GM12878 (cell line): ENCODE results near the gene MYG1. TPM values are rescaled to one million over a fixed set of nuclear protein-coding genes. Genes with fewer than 3 reads are reported as not detected.
A peak's percentile ranks its signal among the peaks of the same experiment; 100 is the strongest.

ENCODE experiments used
- ATAC-seq: fragments of 200-7000 bp; cut with Tn5 transposase; 3 replicates; pipeline ENCODE4 v1.9.1; 2020; ENCODE audit warnings: mild to moderate bottlenecking, moderate library complexity
- BruUV-seq: library from RNA; stranded (reverse); fragments of 400-500 nt; replicated peaks from 2 replicates; lab custom pipeline; 2021; lab: Mats Ljungman, UMichigan
- CTCF ChIA-PET: fragments of 300-600 bp; sonication (Branson Sonifier 250); formaldehyde crosslinking; extraction: SDS; loops from one replicate; lab custom pipeline; 2021; ENCODE audit warnings: inconsistent platforms; lab: Yijun Ruan, JAX
- POLR2A ChIA-PET: fragments of 350-600 bp; formaldehyde crosslinking; extraction: SDS; loops from one replicate; lab custom pipeline; 2021; ENCODE audit warnings: inconsistent platforms; lab: Charles Lee
- RAD21 ChIA-PET: fragments of 300-600 bp; sonication (Branson Sonifier 250); formaldehyde crosslinking; loops from one replicate; lab custom pipeline; 2023; ENCODE audit warnings: antibody characterized with exemption; ENCODE audit not compliant: unreplicated experiment; lab: Charles Lee
- SMC1A ChIA-PET: fragments of 300-600 bp; sonication (Branson Sonifier 250); formaldehyde crosslinking; loops from one replicate; lab custom pipeline; 2023; ENCODE audit not compliant: unreplicated experiment, uncharacterized antibody; lab: Charles Lee
- DNase-seq: peaks from one replicate; pipeline ENCODE4 v3.0.0-alpha.2; 2011; ENCODE audit warnings: low read depth, low spot score
- FAIRE-seq: peaks from 3 replicates; lab custom pipeline; 2011; peaks lifted over from hg19 to GRCh38; lab: Jason Lieb, UNC
- H2AFZ ChIP-seq: 2 replicates; pipeline ENCODE4 v1.6.0; 2011; ENCODE audit warnings: low read depth, low read length, control low read depth; ENCODE audit not compliant: control insufficient read depth
- H3K27ac ChIP-seq: 2 replicates; pipeline ENCODE4 v1.5.1; 2011; ENCODE audit warnings: control low read depth; ENCODE audit not compliant: control insufficient read depth, insufficient read depth
- H3K27me3 ChIP-seq, 2 experiments: replicated peaks in 1 of 2; 2 replicates each; pipeline versions ENCODE4 v1.6.0 to v1.6.1; 2011; ENCODE audit warnings: low read length in 1 of 2; ENCODE audit not compliant: control insufficient read depth in 2 of 2, insufficient read depth in 2 of 2
- H3K36me3 ChIP-seq, 2 experiments: 2 replicates each; pipeline ENCODE4 v1.5.1; 2011; ENCODE audit warnings: low read length in 1 of 2; ENCODE audit not compliant: control insufficient read depth in 2 of 2, insufficient read depth in 2 of 2
- H3K4me1 ChIP-seq: 2 replicates; pipeline ENCODE4 v1.6.1; 2011; ENCODE audit warnings: mild to moderate bottlenecking, low read length, moderate library complexity, mixed read lengths; ENCODE audit not compliant: control insufficient read depth, insufficient read depth
- H3K4me2 ChIP-seq: 2 replicates; pipeline ENCODE4 v1.6.0; 2011; ENCODE audit warnings: control low read depth; ENCODE audit not compliant: control insufficient read depth, insufficient read depth
- H3K4me3 ChIP-seq: fragments of 200-600 bp; sonication (generic); 2 replicates; pipeline ENCODE4 v1.5.1; 2016
- H3K79me2 ChIP-seq: 2 replicates; pipeline ENCODE4 v1.6.0; 2011; ENCODE audit warnings: low read length; ENCODE audit not compliant: control insufficient read depth, insufficient read depth
- H3K9ac ChIP-seq: 2 replicates; pipeline ENCODE4 v1.8.0; 2011; ENCODE audit warnings: low read length, control low read depth, mixed read lengths; ENCODE audit not compliant: control insufficient read depth, insufficient read depth
- H3K9me3 ChIP-seq: replicated peaks from 3 replicates; pipeline ENCODE4 v1.5.1; 2011; ENCODE audit warnings: mild to moderate bottlenecking, low read length; ENCODE audit not compliant: control insufficient read depth, insufficient read depth
- H4K20me1 ChIP-seq: 2 replicates; pipeline ENCODE4 v1.6.0; 2011; ENCODE audit not compliant: control insufficient read depth, insufficient read depth
- ATF3 ChIP-seq: IDR thresholded peaks from 2 replicates; pipeline ENCODE4 v1.6.1; 2011; ENCODE audit warnings: low read depth, mild to moderate bottlenecking, low read length, moderate library complexity, borderline replicate concordance; ENCODE audit errors: extremely low read depth
- BRCA1 ChIP-seq: IDR thresholded peaks from 2 replicates; pipeline ENCODE4 v1.6.1; 2011; ENCODE audit warnings: low read depth, low read length, improper control_type of control experiment
- CREM ChIP-seq: IDR thresholded peaks from 2 replicates; pipeline ENCODE4 v1.6.1; 2014; ENCODE audit warnings: antibody characterized with exemption, low read depth
- CUX1 ChIP-seq: IDR thresholded peaks from 2 replicates; pipeline ENCODE4 v1.6.1; 2012; ENCODE audit warnings: improper control_type of control experiment, low read depth, low read length; ENCODE audit not compliant: insufficient replicate concordance
- ELK1 ChIP-seq: IDR thresholded peaks from 2 replicates; pipeline ENCODE4 v1.6.1; 2012; ENCODE audit warnings: low read depth, low read length, improper control_type of control experiment
- KAT2A ChIP-seq: conservative IDR thresholded peaks from 2 replicates; pipeline ENCODE4 v1.6.1; 2011; ENCODE audit warnings: low read depth, low read length; ENCODE audit not compliant: control insufficient read depth
- MAX ChIP-seq: IDR thresholded peaks from 2 replicates; pipeline ENCODE4 v1.6.1; 2012; ENCODE audit warnings: low read depth, low read length, improper control_type of control experiment
- MYB ChIP-seq: fragments of 150-350 bp; IDR thresholded peaks from 2 replicates; pipeline ENCODE4 v1.6.1; 2014; ENCODE audit warnings: mild to moderate bottlenecking, low read depth, low read length, borderline replicate concordance
- PKNOX1 ChIP-seq: fragments of 450-650 bp; IDR thresholded peaks from 2 replicates; pipeline ENCODE4 v1.6.1; 2016; ENCODE audit warnings: mild to moderate bottlenecking
- POLR2A ChIP-seq: IDR thresholded peaks from 2 replicates; pipeline ENCODE4 v1.6.1; 2011; ENCODE audit warnings: low read depth, mild to moderate bottlenecking, low read length
- SMARCA5 ChIP-seq: fragments of 450-650 bp; IDR thresholded peaks from 2 replicates; pipeline ENCODE4 v1.6.1; 2017; ENCODE audit warnings: mild to moderate bottlenecking
- YY1 ChIP-seq: IDR thresholded peaks from 2 replicates; pipeline ENCODE4 v1.6.1; 2011; ENCODE audit warnings: low read depth, mild to moderate bottlenecking, low read length
- WGBS: methylation state at CpG from one replicate; pipeline ENCODE4 v1.1.6; 2016; ENCODE audit warnings: low lambda C conversion rate; ENCODE audit not compliant: insufficient replicate concordance, insufficient coverage; ENCODE audit errors: missing lambda C conversion rate; 5-methylcytosine and 5-hydroxymethylcytosine counted together
- in situ Hi-C: fragments of 300-500 bp; cut with MboI; formaldehyde crosslinking; loops from 9 replicates; pipeline ENCODE4 v1.14.3; 2018; ENCODE audit warnings: mixed read lengths
- intact Hi-C: fragments of 100-400 bp; cut with micrococcal nuclease; formaldehyde crosslinking; loops from one replicate; pipeline ENCODE4 v1.14.2; 2022; ENCODE audit not compliant: unreplicated experiment
- polyA plus RNA-seq, 11 experiments: library from polyadenylated mRNA; depleted of rRNA in 4 of 11; unstranded in 6 of 11; stranded (reverse) in 5 of 11; fragments of >200 nt; fragmentation: Nextera tagmentation in 4 of 11; fragmentation: Illumina TruSeq in 1 of 11; extraction: Ambion mirVana in 4 of 11; extraction: Trizol in 1 of 11; gene quantifications; 1 replicate in 1 of 11; 2 replicates in 10 of 11; pipeline versions ENCODE4 v1.2.1 to v1.2.3, GENCODE V29; 2011 to 2016; ENCODE audit warnings: inconsistent platforms in 2 of 11, missing spikeins in 2 of 11, low read depth in 1 of 11
- total RNA-seq, 4 experiments: library from RNA; depleted of rRNA in 3 of 4; stranded (reverse); fragments of >200 nt in 3 of 4; fragmentation: Illumina TruSeq in 1 of 4; extraction: Trizol in 1 of 4; gene quantifications; 2 replicates each; pipeline versions ENCODE4 v1.2.1 to v1.2.3, GENCODE V29; 2013 to 2021

MYG1 gene
- total and polyA plus RNA-seq, 10 of the 15 experiments (the other 5 are each of a cell fraction or from before 2014, with no cell fraction given) = 20.7 to 81.0 (median 49.4) TPM

- Histone ChIP-seq H3K4me1 (no peaks in the 10 kb centered on the region), H3K9ac (no peak overlapping the region), H3K4me2 (no peak overlapping the region), H3K9me3 (no peaks in the 10 kb centered on the region), H3K27me3 (no peaks in the 10 kb centered on the region), H3K27ac (no peak overlapping the region), H3K36me3 (peaks cover 29 to 30% of the 10 kb centered on the region in 2 experiments), H3K4me3 (no peak overlapping the region), H2AFZ (no peak overlapping the region; the same call in 1 of the 2 replicates), H3K79me2 (no peaks in the 10 kb centered on the region), H4K20me1 (no peaks in the 10 kb centered on the region)
- DNase-seq (peak; percentile 17), ATAC-seq (peak; percentile 99), FAIRE-seq (peak; percentile 99)
- in situ Hi-C loops (loop anchor here (5.0 kb wide), 2 partner anchors 75 to 125 kb away; no protein-coding TSS in a partner anchor), intact Hi-C loops (loop anchor here (1.0 kb wide), 3 partner anchors 74 to 221 kb away; no protein-coding TSS in a partner anchor)
- WGBS = 70% methylated on average over 11 of the region's 11 CpGs
- ChIA-PET SMC1A (interaction anchor here (0.8 to 10.8 kb wide), 9 partner anchors 10 to 221 kb away, joined by 3 to 96 read pairs (median 3); partner anchors contain the start of gene ESPL1), POLR2A (no interaction called here), RAD21 (interaction anchor here (0.6 to 8.2 kb wide), 10 partner anchors 19 to 222 kb away, joined by 3 to 102 read pairs (median 4); no protein-coding TSS in a partner anchor), CTCF (interaction anchor here (0.5 to 12.9 kb wide), 17 partner anchors 9 to 222 kb away, joined by 3 to 315 read pairs (median 6); partner anchors contain the start of genes AAAS, ESPL1 and ITGB7)
- BruUV-seq = no TSS peak
- TF ChIP-seq ATF3 (no peak), ELK1 (no peak), POLR2A (no peak), CUX1 (no peak), MYB (no peak), YY1 (peak; percentile 76; the same call in 1 of the 2 replicates), CREM (no peak), PKNOX1 (peak; percentile 20; the same call in 1 of the 2 replicates), BRCA1 (no peak), MAX (no peak), SMARCA5 (peak; percentile 23; the same call in 1 of the 2 replicates), KAT2A (no peak)
Observed at GRCh38 chr12:53287741-53288216, 11.7 kb upstream of the MYG1 start.
